AG10803 (cell line): ENCODE results near the gene GAP43.
"Not testable (repeated sequence)": the region's sequence is repeated elsewhere in the genome, so short reads cannot be mapped to it uniquely, and the experiment has no call there.

ENCODE experiments used
- DNase-seq: peaks from one replicate; pipeline ENCODE4 v3.0.0; 2010; ENCODE audit warnings: low read depth
- H3K4me3 ChIP-seq: 2 replicates; pipeline ENCODE4 v1.5.1; 2011; ENCODE audit warnings: mild to moderate bottlenecking, low read length, control low read depth
- TF ChIP-seq, protein P1 (sequence below): conservative IDR thresholded peaks from 2 replicates; pipeline ENCODE4 v1.5.1; 2011; ENCODE audit warnings: mild to moderate bottlenecking, low read length, control low read depth, inconsistent platforms

GAP43 gene

GRCh38 chr3:115715241-115715745 is 92.0 kb downstream of the GAP43 start:
- TF ChIP-seq, protein P1, sequence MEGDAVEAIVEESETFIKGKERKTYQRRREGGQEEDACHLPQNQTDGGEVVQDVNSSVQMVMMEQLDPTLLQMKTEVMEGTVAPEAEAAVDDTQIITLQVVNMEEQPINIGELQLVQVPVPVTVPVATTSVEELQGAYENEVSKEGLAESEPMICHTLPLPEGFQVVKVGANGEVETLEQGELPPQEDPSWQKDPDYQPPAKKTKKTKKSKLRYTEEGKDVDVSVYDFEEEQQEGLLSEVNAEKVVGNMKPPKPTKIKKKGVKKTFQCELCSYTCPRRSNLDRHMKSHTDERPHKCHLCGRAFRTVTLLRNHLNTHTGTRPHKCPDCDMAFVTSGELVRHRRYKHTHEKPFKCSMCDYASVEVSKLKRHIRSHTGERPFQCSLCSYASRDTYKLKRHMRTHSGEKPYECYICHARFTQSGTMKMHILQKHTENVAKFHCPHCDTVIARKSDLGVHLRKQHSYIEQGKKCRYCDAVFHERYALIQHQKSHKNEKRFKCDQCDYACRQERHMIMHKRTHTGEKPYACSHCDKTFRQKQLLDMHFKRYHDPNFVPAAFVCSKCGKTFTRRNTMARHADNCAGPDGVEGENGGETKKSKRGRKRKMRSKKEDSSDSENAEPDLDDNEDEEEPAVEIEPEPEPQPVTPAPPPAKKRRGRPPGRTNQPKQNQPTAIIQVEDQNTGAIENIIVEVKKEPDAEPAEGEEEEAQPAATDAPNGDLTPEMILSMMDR, result no peak
- no peak overlapping the region for H3K4me3 ChIP-seq
- no peak for DNase-seq

DNA sequence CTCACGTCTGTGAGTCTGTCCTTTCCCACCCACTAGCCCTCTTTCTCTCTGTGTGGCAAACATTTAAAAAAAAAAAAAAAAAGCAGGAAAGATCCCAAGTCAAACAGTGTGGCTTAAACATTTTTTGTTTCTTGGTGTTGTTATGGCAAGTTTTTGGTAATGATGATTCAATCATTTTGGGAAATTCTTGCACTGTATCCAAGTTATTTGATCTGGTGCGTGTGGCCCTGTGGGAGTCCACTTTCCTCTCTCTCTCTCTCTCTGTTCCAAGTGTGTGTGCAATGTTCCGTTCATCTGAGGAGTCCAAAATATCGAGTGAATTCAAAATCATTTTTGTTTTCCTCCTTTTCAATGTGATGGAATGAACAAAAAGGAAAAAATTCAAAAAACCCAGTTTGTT is 97.7 kb downstream of the GAP43 start:
- H3K4me3 ChIP-seq, result no peak overlapping the region
- peak; percentile 41 for DNase-seq
- TF ChIP-seq, protein P1, result no peak

DNA sequence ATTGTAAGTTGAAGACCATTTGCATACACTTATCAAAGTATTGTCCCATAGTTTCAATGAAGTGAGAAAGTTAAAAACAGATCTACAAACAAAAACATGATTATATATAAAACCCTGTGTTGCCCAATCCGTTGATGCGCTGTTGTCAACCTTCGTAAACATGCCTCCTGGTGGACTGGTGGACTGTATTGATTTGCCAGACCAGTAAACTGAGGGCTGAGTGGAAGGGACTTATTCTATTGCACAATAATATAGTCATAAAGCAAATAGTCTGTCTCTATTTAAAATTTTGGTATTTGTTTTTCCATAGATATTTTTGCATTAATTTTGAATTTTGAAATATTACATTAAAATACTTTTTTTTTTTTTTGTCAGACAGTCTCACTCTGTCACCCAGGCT is 102.5 kb downstream of the GAP43 start:
- TF ChIP-seq, protein P1, result no peak
- no peak overlapping the region for H3K4me3 ChIP-seq
- no peak for DNase-seq

DNA sequence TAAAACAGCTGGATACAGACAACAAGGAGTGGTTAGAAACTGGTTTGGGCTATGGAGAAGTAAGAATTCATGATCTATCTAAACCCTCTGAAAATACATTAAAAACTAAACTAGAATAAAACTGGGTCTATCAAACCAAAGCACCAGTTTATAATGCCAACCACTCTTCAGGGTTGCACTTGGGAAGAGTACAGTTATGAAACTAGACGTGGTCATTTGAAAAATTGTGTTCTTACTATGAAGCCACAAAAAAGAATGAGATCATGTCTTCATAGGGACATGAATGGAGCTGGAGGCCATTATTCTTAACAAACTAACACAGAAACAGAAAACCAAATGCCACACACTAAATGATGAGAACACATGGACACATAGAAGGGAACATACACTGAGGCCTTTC is 103.8 kb downstream of the GAP43 start:
- no peak overlapping the region for H3K4me3 ChIP-seq
- TF ChIP-seq, protein P1, result no peak
- DNase-seq, result no peak

DNA sequence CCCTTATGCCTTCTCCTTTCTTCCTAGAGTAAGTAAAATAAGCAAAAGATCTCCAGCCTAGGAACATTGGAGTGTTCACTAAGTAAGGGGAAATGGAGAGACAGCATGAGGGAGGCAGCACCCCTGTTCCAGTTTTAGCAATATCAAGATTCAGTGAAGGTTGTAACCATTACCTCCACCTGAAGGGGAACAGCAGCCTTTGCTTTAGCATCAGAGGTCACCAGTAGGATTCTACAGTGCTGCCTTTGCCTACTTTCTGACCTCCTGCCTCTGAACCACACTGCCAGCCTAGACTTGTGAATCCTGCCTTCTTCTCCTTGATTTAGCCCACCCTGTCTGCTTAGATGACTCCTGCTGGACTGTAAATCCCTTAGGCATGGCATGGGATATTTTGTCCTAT is 104.7 kb downstream of the GAP43 start:
- TF ChIP-seq, protein P1, result no peak
- DNase-seq, result no peak
- H3K4me3 ChIP-seq, result no peak overlapping the region

- not testable (repeated sequence) for H3K4me3 ChIP-seq, DNase-seq
Observed at GRCh38 chr3:115736341-115736740, 113.0 kb downstream of the GAP43 start.

DNA sequence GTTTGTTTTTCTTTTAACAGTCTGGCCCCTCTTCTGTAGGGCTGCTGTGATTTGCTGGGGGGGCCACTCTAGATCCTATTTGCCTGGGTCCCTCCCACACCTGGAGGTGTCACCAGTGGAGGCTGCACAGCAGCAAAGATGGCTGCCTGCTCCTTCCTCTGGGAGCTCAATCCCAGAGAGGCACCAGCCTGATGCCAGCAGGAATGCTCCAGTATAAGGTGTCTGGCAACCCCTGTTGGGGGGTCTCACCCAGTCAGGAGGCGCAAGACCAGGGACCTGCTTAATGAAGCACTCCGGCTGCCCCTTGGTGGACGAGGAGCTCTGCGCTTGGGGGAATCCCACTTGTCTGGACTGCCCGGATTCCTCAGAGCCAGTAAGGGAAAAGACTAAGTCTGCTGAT is 118.3 kb downstream of the GAP43 start:
- H3K4me3 ChIP-seq, result no peak overlapping the region
- TF ChIP-seq, protein P1, result no peak
- no peak for DNase-seq

GRCh38 chr3:115744516-115744915 is 121.2 kb downstream of the GAP43 start:
- not testable (repeated sequence) for H3K4me3 ChIP-seq, DNase-seq

GRCh38 chr3:115752978-115753377 is 129.7 kb downstream of the GAP43 start:
- not testable (repeated sequence) for DNase-seq, H3K4me3 ChIP-seq
